HG03521 (cell line): Measurements from ENCODE around the gene ZC4H2.
"Not testable (repeated sequence)": the region's sequence is repeated elsewhere in the genome, so short reads cannot be mapped to it uniquely, and the experiment has no call there.

Experiments
- ATAC-seq: cut with Tn5 transposase; IDR thresholded peaks from one replicate; pipeline ENCODE4 v1.9.1; 2021; ENCODE audit warnings: mild to moderate bottlenecking, moderate library complexity; ENCODE audit not compliant: unreplicated experiment

ZC4H2 gene, protein sequence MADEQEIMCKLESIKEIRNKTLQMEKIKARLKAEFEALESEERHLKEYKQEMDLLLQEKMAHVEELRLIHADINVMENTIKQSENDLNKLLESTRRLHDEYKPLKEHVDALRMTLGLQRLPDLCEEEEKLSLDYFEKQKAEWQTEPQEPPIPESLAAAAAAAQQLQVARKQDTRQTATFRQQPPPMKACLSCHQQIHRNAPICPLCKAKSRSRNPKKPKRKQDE

DNA sequence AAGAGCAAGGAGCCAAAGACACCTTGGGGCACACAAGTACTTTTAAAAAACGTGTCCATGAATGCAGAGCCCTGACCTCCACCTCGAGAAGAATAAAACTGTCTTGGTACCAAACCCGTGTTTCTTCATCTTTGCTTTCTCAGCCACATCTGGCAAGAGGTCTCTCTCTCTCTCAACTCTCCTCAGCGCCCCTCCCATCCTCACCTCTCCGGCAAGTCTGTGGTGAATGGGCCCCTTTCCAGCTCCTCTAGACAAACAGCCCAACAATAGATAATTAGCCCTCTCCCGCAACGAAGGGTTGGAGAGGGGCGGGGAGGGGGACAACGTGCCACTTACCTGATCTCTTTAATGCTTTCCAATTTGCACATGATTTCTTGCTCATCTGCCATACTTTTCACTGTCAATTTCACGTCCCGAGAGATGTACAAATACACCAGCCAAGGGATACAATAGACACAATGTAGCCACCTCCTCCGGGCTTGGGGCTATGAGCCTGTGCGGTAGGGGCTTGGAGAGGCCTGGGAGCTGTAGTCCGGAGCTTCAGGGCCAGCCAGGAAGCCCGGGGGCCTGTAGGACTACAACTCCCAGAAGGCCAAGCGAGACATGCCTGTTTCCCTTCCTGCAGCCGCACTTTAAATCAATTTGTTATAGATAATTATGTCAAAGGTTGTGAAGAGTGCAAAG is at the start of gene ZC4H2:
Gene ZC4H2, minus strand, starts transcription at position 462 of the 684 bp plus-strand sequence. Its CDS starts 73 bp downstream, at position 389.
- ATAC-seq: peak; percentile 99

DNA sequence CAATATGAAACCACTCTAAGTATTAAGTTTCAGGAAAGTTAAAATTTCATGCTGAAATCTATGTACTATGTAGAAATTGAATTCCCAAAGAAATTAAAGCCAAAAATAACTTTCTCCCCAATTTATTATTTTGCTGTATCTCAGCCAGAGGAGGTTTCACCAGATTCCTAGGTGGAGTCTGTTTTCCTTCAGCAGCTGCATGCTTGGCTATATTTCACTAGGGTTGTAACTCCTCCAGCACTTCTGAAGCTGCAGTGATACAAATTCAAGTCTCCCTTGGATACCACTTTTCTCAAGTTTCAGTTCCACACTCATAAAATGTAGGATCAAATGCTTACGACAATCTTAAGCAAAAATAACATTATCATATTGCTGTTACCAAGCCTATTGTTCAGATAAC is 41.2 kb upstream of the ZC4H2 start:
- ATAC-seq: no peak

DNA sequence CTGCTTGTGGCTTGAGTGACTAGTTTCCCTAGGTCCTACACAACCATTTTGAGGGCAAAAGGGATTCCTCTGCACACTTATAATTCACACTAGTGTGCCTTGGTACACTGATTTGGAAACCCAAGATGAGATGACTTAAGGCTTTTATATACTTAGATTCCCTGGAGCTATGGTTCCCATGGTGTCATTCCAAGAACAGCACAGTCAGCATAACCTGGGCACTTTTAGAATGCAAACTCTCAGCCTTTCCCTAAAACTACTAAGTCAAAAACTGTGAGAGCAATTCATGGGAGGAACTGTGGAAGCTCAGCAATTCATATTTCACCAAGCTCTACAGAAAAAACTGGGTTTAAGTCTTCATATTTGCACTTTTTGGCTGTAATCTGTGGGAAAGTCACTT is 38.0 kb upstream of the ZC4H2 start:
- no peak for ATAC-seq

DNA sequence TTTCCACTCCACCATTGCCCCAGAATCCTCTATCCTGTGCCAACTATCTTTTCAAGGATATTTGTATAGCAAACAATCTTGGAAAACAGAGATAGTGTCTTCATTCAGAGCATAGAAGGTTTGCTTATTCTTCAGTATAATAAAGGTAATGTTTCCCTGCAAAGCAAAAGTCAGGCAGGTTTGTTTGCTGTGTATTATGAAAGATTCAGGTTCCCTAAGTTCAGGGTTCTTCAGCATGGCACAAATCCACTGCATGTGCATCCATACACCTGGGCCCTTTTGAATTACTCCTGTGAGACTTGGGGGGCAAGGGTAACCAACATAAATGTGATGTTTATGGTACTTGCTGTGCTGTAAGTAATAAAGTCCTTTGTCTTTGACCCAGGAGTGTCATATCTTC is 33.2 kb upstream of the ZC4H2 start:
- ATAC-seq: no peak

DNA sequence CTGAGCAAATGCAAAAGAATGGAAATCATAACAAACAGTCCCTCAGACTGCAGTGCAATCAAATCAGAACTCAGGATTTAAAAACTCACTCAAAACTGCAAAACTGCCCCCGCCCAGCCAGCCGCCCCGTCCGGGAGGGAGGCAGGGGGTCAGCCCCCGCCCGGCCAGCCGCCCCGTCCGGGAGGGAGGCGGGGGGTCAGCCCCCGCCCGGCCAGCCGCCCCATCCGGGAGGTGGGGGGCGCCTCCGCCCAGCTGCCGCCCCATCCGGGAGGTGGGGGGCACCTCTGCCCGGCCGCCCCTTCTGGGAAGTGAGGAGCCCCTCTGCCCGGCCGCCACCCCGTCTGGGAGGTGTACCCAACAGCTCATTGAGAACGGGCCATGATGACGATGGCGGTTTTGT is 26.0 kb upstream of the ZC4H2 start:
- ATAC-seq: not testable (repeated sequence)

GRCh38 chrX:64996805-64997204 is 20.6 kb upstream of the ZC4H2 start:
- no peak for ATAC-seq

GRCh38 chrX:64994131-64994798 is 18.0 kb upstream of the ZC4H2 start:
- ATAC-seq: no peak

DNA sequence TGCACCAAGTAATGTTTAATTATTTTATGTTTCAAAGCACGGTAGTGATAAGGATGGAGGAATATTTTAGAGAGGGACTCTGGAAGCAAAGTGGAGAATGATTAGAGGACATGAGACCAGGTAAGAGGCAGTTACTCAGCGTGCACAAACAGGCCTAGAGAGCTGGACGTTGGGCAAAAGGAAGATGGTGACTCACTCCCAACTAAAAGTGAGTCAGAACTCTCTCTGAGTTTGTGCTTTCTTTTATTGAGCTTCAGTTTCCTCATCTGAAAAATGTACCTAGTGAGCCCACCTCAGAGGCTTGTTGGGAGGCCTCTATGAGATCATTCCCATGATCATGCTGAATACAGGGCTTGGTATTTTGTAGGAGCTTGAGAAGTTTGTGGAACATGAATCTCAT is 1.6 kb upstream of the ZC4H2 start:
- no peak for ATAC-seq

- ATAC-seq: no peak
These were observed 801 bp upstream of the ZC4H2 start for GRCh38 chrX:64977051-64977450.

DNA sequence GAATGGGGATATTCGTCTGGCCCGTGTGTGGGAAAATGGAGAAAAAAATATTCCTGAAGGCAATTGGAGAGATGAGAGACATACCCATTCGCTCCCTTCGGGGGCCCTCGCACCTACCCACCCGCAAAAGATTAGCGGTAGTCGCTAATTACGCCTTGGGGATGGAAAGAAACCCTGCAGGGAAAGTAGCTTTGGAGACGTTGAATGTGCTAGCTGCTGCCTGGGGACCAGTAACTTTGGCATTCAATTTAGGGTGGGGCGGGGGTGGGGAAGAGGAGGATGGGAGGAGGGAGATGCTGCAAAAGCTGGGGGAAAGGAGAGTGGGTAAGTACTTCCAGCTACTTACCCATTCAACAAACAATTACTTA is 407 bp upstream of the ZC4H2 start:
- ATAC-seq: peak; percentile 15

- no peak for ATAC-seq
These were observed 759 bp downstream of the ZC4H2 start for GRCh38 chrX:64975491-64975890.

DNA sequence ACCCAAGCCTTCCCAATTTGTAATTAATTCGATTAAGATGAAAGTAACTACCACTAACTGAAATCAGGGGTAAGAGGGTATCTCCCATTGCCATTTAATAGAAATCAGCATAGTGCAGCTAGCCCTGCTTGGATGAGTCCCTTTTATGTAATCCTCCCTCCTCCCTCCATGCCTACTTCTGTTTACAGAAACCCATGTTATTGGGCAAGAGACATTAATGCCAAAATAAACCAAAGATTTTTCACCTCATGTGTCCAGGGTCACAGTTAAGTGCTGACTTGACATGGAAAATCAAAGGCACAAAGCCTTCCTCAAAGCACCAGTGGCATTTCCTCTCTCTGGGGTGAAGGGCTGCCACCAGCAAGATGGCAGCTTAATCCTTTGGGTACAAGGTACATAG is 50.8 kb downstream of the ZC4H2 start:
- no peak for ATAC-seq

DNA sequence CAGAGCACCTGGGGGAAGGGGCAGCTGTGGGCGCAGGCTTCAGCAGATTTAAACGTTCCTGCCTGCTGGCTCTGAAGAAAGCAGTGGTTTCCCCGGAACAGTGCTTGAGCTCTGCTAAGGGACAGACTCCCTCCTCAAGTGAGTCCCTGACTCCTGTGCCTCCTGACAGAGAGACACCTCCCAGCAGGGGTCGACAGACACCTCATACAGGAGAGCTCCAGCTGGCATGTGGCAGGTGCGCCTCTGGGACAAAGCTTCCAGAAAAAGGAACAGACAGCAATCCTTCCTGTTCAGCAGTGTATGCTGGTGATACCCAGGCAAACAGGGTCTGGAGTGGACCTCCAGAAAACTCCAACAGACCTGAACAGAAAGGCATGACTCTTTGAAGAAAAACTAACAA is 68.1 kb downstream of the ZC4H2 start:
- ATAC-seq: no peak

GRCh38 chrX:64894454-64895038 is 81.7 kb downstream of the ZC4H2 start:
- no peak for ATAC-seq

GRCh38 chrX:64885850-64886249 is 90.4 kb downstream of the ZC4H2 start:
- ATAC-seq: no peak

DNA sequence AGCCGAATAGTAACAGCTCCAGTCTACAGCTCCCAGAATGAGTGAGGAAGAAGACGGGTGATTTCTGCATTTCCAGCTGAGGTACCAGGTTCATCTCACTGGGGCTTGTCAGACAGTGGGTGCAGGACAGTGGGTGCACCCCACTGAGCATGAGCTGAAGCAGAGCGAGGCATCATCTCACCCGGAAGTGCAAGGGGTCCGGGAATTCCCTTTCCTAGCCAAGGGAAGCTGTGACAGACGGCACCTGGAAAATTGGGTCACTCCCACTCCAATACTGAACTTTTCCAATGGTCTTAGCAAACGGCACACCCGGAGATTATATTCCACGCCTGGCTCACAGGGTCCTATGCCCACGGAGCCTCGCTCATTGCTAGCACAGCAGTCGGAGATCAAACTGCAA is 97.5 kb downstream of the ZC4H2 start:
- not testable (repeated sequence) for ATAC-seq

DNA sequence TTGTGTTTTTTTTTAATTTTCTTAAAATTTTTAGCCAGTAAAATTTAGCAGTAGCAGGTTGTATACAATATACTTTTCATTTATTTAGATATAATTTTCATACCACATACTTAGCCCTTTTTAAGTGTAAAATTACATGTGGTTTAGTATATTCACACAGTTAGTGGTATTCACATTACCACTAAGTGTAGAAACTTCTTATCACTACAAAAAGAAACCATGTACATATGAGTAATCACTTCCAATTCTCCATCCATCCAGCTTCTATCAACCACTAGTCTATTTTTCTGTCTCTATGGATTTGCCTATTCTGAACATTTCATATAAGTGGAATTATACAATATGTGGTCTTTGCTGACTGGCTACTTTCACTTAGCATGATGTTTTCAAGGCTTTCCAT is 109.0 kb downstream of the ZC4H2 start:
- no peak for ATAC-seq
